GM06990 (cell line): ENCODE measurements around the gene CAMK2A.

Experiments used
- DNase-seq: peaks from one replicate; pipeline ENCODE4 v3.0.0-alpha.2; 2011; ENCODE audit not compliant: insufficient read length; ENCODE audit errors: extremely low read depth
- H3K27me3 ChIP-seq: replicated peaks from 2 replicates; pipeline ENCODE4 v1.6.0; 2011; ENCODE audit warnings: low read length; ENCODE audit not compliant: control insufficient read depth, insufficient read depth
- H3K36me3 ChIP-seq: 2 replicates; pipeline ENCODE4 v1.5.1; 2011; ENCODE audit warnings: low read length; ENCODE audit not compliant: control insufficient read depth, insufficient read depth
- H3K4me3 ChIP-seq: replicated peaks from 2 replicates; pipeline ENCODE4 v1.5.1; 2011; ENCODE audit warnings: low read depth, mild to moderate bottlenecking, control low read depth, low read length
- TF ChIP-seq, protein P1 (sequence below): IDR thresholded peaks from 2 replicates; pipeline ENCODE4 v1.5.1; 2011; ENCODE audit warnings: low read length, control low read depth, mild to moderate bottlenecking, inconsistent platforms; ENCODE audit not compliant: insufficient read depth, poor library complexity, severe bottlenecking

The CAMK2A gene

DNA sequence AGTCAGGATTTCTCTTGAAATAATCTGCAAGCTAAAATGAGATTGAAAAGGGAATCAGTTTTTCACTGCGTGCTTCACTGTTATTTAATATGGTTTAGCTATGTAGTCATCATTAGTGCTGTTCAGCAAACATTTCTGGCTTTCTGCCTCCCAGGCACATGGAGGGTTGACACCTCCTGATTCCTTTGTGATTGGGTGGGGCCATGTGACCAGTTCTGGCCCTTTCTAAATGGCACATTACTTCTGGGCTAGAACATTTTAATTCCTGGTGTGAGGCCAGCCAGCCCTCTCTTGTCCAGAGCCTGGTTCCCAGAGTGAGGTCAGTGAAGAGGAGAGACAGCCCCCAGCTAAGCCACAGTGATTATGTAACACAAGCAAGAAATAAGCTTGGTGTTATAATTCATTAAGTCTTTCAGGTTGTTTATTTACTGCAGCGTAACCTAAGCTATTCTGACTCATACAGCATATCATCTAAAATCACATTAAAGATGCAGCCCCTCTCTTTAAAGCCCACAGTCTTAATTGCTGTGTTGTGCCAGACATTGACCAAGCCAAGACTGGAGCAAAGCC lies 30.6 kb upstream of the CAMK2A start:
- H3K27me3 ChIP-seq: no peaks in the 10 kb centered on the region
- H3K36me3 ChIP-seq: no peaks in the 10 kb centered on the region
- no peak for DNase-seq
- no peak overlapping the region for H3K4me3 ChIP-seq
- TF ChIP-seq, protein P1, sequence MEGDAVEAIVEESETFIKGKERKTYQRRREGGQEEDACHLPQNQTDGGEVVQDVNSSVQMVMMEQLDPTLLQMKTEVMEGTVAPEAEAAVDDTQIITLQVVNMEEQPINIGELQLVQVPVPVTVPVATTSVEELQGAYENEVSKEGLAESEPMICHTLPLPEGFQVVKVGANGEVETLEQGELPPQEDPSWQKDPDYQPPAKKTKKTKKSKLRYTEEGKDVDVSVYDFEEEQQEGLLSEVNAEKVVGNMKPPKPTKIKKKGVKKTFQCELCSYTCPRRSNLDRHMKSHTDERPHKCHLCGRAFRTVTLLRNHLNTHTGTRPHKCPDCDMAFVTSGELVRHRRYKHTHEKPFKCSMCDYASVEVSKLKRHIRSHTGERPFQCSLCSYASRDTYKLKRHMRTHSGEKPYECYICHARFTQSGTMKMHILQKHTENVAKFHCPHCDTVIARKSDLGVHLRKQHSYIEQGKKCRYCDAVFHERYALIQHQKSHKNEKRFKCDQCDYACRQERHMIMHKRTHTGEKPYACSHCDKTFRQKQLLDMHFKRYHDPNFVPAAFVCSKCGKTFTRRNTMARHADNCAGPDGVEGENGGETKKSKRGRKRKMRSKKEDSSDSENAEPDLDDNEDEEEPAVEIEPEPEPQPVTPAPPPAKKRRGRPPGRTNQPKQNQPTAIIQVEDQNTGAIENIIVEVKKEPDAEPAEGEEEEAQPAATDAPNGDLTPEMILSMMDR: no peak

DNA sequence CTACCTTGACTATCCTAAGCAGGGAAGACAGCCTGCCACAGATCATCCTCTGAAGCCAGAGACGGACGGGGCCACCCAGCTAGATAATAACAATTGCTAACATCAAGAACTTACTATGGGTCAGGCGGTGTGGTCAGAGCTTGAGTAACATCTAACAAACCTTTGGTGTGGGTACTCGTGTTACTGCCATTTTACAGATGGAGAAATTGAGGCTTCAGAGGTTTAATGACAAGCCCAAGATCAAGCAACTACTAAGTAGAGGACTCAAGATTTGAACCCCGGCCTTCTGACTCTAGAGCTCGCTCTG lies 29.9 kb upstream of the CAMK2A start:
- DNase-seq: no peak
- Histone ChIP-seq H3K27me3 (no peaks in the 10 kb centered on the region), H3K4me3 (no peak overlapping the region), H3K36me3 (no peaks in the 10 kb centered on the region)
- TF ChIP-seq, protein P1: no peak

DNA sequence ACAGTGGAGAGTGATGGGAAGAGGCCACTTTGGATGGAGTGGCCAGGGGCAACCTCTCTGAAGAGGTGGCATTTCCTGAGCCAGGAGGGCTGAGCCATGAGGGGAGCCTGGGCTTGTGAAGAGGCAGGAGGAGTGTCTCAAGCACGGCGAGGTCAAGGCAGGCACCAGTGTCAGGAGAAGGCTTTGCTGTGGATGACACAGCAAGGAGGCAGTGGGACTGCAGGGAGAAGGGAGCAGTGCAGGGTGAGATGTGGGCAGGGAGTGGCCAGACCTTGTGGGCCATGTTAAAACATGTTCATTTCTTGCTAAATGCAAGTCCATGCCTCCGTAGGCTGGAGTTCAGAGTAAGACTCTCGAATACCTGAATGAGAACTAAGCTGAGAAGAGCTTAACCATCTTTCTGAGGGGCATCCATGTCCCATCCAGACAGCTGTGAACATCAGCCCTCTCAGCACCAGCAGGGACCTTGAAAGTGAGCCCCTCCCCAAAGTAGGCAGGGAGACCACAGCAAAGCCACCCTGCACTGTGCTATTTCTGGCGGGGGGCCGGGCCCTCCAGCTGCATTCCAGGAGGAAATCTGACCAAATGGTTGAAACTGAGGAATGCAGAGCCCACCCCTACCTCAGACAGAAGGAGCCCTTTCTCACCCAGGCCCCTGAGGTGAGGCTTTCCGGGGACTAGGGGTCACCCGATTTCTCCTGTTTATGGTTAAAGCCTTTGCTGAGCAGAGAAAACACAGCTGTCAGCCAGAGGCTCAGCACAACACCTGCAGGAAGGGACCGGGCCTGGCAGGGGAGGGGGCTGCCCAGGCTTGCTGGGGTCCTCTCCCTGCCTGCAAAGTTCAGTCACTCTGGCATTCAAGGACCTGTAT lies 29.3 kb upstream of the CAMK2A start:
- no peak for DNase-seq
- H3K27me3 ChIP-seq: no peaks in the 10 kb centered on the region
- H3K36me3 ChIP-seq: no peaks in the 10 kb centered on the region
- H3K4me3 ChIP-seq: no peak overlapping the region
- TF ChIP-seq, protein P1: no peak

DNA sequence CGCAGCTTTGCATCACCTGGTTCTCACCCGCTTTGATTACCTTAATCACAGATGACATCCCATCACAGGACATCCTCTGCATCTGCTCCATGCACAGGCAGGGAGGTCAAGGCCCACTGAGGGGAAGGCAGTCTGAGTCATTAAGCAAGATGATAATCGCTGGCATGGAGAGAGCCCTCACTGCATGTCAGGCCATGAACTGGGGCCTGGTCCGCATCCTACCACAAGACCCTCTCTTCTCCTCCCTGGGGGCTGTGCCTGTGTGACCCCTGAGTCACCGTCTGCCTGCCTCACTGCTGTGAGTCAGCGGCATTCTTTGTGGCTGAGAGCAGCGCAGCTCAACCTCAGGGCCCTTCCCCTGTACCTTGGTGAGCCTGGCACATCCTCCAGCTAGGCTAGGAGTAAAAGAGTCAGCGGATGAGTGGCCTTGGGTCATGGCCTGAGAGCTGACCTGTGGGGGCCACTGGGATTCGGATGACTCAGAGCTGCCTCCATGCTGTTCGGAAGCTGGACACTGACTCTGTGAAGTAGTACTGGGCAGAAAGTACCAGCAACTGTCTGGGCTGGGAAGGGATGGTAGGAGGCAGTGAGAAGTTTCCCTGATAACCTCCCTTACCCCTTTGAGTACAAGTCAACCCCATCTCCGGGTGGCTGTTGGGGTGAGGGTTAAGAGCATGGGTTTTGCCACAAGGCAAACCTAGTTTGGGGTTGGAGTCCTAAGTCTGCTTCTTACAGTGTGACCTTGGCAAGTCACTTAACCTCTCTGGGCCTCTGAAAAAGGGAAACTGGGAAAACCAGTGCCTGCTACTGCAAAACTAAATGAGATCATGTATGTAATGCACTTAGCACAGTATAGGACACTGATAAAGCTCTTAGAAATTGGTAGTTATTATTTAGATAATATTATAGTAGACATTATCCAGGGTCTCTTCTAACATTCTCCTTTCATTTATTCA lies 27.8 kb upstream of the CAMK2A start:
- no peaks in the 10 kb centered on the region for H3K36me3 ChIP-seq
- H3K4me3 ChIP-seq: no peak overlapping the region
- TF ChIP-seq, protein P1: no peak
- no peak for DNase-seq
- no peaks in the 10 kb centered on the region for H3K27me3 ChIP-seq

DNA sequence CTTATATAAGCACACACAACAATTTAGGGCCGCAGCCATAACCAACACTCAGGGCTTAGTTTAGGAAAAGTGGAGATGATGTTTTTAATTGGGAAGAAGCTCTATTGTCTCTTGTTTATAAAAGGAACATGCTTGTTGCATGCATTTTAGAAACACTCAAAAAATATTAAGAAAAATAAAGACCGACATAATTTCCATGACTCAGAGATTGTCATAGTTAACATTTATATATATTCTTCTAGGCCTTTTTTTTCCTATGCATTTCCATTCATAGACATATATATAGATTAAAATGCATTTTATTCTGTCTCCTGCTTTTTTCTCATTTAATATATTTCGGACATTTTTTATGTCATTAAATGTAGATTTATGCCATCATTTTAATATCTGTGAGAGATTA lies 26.7 kb upstream of the CAMK2A start:
- no peak for DNase-seq

More for the DNA sequence above, 26.7 kb upstream of the CAMK2A start:
- Histone ChIP-seq H3K36me3 (no peaks in the 10 kb centered on the region), H3K4me3 (no peak overlapping the region), H3K27me3 (no peaks in the 10 kb centered on the region; the same call in 1 of the 2 replicates)
- TF ChIP-seq, protein P1: no peak
